OCI-LY1 (cell line): ENCODE data around the gene ADAMTSL2.

Source experiments
- EZH2 ChIP-seq: fragments of 200-600 bp; sonication (generic), shearing (Covaris generic); IDR thresholded peaks from 2 replicates; pipeline ENCODE4 v1.8.0; 2017; ENCODE audit warnings: borderline replicate concordance, mixed run types, mild to moderate bottlenecking, antibody characterized with exemption, low read length, moderate library complexity, mixed read lengths
- TF ChIP-seq, protein P1 (sequence below): fragments of 200-600 bp; sonication (generic), shearing (Covaris generic); IDR thresholded peaks from 2 replicates; pipeline ENCODE4 v1.5.1; 2017; ENCODE audit warnings: mild to moderate bottlenecking, antibody characterized with exemption, low read length, moderate library complexity, mixed read lengths

GRCh38 chr9:133516256-133516960, 18.1 kb upstream of the ADAMTSL2 start:
- TF ChIP-seq, protein P1, sequence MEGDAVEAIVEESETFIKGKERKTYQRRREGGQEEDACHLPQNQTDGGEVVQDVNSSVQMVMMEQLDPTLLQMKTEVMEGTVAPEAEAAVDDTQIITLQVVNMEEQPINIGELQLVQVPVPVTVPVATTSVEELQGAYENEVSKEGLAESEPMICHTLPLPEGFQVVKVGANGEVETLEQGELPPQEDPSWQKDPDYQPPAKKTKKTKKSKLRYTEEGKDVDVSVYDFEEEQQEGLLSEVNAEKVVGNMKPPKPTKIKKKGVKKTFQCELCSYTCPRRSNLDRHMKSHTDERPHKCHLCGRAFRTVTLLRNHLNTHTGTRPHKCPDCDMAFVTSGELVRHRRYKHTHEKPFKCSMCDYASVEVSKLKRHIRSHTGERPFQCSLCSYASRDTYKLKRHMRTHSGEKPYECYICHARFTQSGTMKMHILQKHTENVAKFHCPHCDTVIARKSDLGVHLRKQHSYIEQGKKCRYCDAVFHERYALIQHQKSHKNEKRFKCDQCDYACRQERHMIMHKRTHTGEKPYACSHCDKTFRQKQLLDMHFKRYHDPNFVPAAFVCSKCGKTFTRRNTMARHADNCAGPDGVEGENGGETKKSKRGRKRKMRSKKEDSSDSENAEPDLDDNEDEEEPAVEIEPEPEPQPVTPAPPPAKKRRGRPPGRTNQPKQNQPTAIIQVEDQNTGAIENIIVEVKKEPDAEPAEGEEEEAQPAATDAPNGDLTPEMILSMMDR, result no peak
- no peak for TF ChIP-seq EZH2
